IMR-90 (cell line): ENCODE results near the gene NPW.

Experiments used
- BHLHE40 ChIP-seq: fragments of 150-350 bp; IDR thresholded peaks from 2 replicates; pipeline ENCODE4 v1.6.1; 2016; ENCODE audit warnings: mild to moderate bottlenecking, low read depth, low read length
- CTCF ChIP-seq: conservative IDR thresholded peaks from 2 replicates; pipeline ENCODE4 v1.5.1; 2012; ENCODE audit warnings: mild to moderate bottlenecking, low read depth, low read length, improper control_type of control experiment
- NFE2L2 ChIP-seq: fragments of 150-350 bp; IDR thresholded peaks from 2 replicates; pipeline ENCODE4 v1.6.1; 2016; ENCODE audit warnings: low read depth, mild to moderate bottlenecking, low read length
- POLR2A ChIP-seq: IDR thresholded peaks from 2 replicates; pipeline ENCODE4 v1.6.1; 2012; ENCODE audit warnings: mild to moderate bottlenecking, low read depth, low read length
- RAD21 ChIP-seq: IDR thresholded peaks from 2 replicates; pipeline ENCODE4 v1.6.1; 2012; ENCODE audit warnings: low read length, improper control_type of control experiment
- SMC3 ChIP-seq: fragments of 150-350 bp; IDR thresholded peaks from 2 replicates; pipeline ENCODE4 v1.6.1; 2016; ENCODE audit warnings: low read depth, mild to moderate bottlenecking, antibody characterized with exemption, low read length, moderate library complexity

DNA sequence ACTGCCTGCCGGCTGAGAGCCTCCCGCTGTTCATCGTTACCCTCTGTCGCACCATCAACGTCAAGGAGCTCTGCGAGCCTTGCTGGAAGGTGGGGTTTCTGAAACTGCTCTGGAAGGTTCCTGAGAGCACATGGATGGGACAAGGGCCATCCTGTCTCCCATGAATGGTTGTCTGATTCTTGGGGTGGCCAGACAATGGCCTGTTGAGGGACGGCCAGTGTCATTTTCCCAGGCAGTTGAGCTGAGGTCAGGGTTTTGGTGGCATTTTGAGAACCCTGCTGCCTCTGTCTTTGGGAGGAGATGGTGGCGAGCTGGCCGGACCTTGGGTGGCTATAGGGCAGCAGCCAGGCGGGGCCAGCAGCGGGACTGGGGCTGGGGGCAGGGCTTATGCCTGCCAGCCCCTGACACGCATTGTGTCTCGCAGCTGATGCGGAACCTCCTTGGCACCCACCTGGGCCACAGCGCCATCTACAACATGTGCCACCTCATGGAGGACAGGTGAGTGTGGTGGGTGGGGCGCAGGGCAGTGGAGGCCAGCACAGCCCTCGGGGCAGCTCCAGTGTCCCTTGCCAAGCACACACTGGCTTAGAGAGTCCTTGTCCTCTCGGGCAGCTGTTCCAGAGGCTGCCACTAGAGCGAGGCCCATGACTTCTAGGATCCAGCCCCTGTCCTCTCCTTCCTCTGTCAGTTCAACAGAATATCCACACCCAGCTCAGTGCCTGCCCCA lies 37.3 kb downstream of the NPW start:
- no peak for TF ChIP-seq POLR2A
- TF ChIP-seq BHLHE40 = no peak
- no peak for TF ChIP-seq RAD21
- TF ChIP-seq CTCF = no peak
- TF ChIP-seq NFE2L2 = no peak
- TF ChIP-seq SMC3 = no peak
